Common myeloid progenitor, CD34-positive (primary cell): ENCODE measurements around the gene TUBGCP2. TPM values are rescaled to one million over a fixed set of nuclear protein-coding genes. Genes with fewer than 3 reads are reported as not detected.

Source experiments
- CTCF ChIA-PET: fragments of 350-600 bp; sonication (Branson Sonifier 250); formaldehyde crosslinking; loops from one replicate; lab custom pipeline; 2021; ENCODE audit warnings: antibody characterized with exemption; lab: Charles Lee
- POLR2A ChIA-PET: fragments of 350-600 bp; sonication (Branson Sonifier 250); formaldehyde crosslinking; loops from one replicate; lab custom pipeline; 2021; ENCODE audit warnings: antibody characterized with exemption; lab: Charles Lee
- DNase-seq, 3 donors: peaks; one replicate each; pipeline versions ENCODE4 v3.0.0 to v3.0.0-alpha.2; 2013
- H3K27ac ChIP-seq, 2 experiments: 1 replicate in 1 of 2; 2 replicates in 1 of 2; pipeline ENCODE4 v1.7.0; 2013; ENCODE audit warnings: inconsistent platforms in 2 of 2, low read length in 2 of 2, mild to moderate bottlenecking in 2 of 2, low read depth in 1 of 2, moderate library complexity in 1 of 2; ENCODE audit not compliant: severe bottlenecking in 2 of 2, insufficient read depth in 1 of 2, poor library complexity in 1 of 2
- H3K27me3 ChIP-seq, 5 experiments: replicated peaks in 2 of 5; 1 replicate in 3 of 5; 2 replicates in 2 of 5; pipeline versions ENCODE4 v1.6.1 to v1.7.0; 2013; ENCODE audit warnings: low read length in 4 of 5, mild to moderate bottlenecking in 2 of 5, moderate library complexity in 2 of 5, inconsistent platforms in 1 of 5; ENCODE audit not compliant: insufficient read depth in 5 of 5, control insufficient read depth in 4 of 5
- H3K36me3 ChIP-seq, 4 experiments: 1 replicate in 2 of 4; 2 replicates in 2 of 4; pipeline versions ENCODE4 v1.6.1 to v1.7.0; 2013; ENCODE audit warnings: low read length in 3 of 4, control low read depth in 1 of 4, mild to moderate bottlenecking in 1 of 4; ENCODE audit not compliant: control insufficient read depth in 4 of 4, insufficient read depth in 4 of 4
- H3K4me1 ChIP-seq, 4 experiments: 1 replicate in 3 of 4; 2 replicates in 1 of 4; pipeline versions ENCODE4 v1.6.1 to v1.7.1; 2013; ENCODE audit warnings: low read length in 3 of 4, mild to moderate bottlenecking in 3 of 4, control low read depth in 1 of 4, inconsistent platforms in 1 of 4, moderate library complexity in 1 of 4; ENCODE audit not compliant: control insufficient read depth in 4 of 4, insufficient read depth in 4 of 4; ENCODE audit errors: control extremely low read depth in 1 of 4
- H3K4me3 ChIP-seq, 7 experiments: 1 replicate in 4 of 7; 2 replicates in 3 of 7; pipeline versions ENCODE4 v1.5.1 to v1.7.0; 2013; ENCODE audit warnings: mild to moderate bottlenecking in 7 of 7, low read length in 6 of 7, moderate library complexity in 6 of 7, inconsistent platforms in 2 of 7, low read depth in 2 of 7, control low read depth in 1 of 7; ENCODE audit not compliant: insufficient read depth in 4 of 7, control insufficient read depth in 1 of 7; ENCODE audit errors: extremely low read depth in 1 of 7
- H3K9me3 ChIP-seq, 5 experiments: 1 replicate in 4 of 5; 2 replicates in 1 of 5; pipeline versions ENCODE4 v1.6.1 to v1.7.1; 2013; ENCODE audit warnings: low read length in 4 of 5, mild to moderate bottlenecking in 2 of 5, inconsistent platforms in 1 of 5, low read depth in 1 of 5, moderate library complexity in 1 of 5; ENCODE audit not compliant: control insufficient read depth in 4 of 5, insufficient read depth in 2 of 5; ENCODE audit errors: control extremely low read depth in 1 of 5
- WGBS: methylation state at CpG from one replicate; pipeline ENCODE4 v1.1.5; 2013; ENCODE audit not compliant: insufficient coverage; 5-methylcytosine and 5-hydroxymethylcytosine counted together
- polyA plus RNA-seq: library from polyadenylated mRNA; unstranded; fragments of 120-200 nt; gene quantifications from one replicate; pipeline ENCODE4 v1.2.1, GENCODE V29; 2013

The TUBGCP2 gene, protein sequence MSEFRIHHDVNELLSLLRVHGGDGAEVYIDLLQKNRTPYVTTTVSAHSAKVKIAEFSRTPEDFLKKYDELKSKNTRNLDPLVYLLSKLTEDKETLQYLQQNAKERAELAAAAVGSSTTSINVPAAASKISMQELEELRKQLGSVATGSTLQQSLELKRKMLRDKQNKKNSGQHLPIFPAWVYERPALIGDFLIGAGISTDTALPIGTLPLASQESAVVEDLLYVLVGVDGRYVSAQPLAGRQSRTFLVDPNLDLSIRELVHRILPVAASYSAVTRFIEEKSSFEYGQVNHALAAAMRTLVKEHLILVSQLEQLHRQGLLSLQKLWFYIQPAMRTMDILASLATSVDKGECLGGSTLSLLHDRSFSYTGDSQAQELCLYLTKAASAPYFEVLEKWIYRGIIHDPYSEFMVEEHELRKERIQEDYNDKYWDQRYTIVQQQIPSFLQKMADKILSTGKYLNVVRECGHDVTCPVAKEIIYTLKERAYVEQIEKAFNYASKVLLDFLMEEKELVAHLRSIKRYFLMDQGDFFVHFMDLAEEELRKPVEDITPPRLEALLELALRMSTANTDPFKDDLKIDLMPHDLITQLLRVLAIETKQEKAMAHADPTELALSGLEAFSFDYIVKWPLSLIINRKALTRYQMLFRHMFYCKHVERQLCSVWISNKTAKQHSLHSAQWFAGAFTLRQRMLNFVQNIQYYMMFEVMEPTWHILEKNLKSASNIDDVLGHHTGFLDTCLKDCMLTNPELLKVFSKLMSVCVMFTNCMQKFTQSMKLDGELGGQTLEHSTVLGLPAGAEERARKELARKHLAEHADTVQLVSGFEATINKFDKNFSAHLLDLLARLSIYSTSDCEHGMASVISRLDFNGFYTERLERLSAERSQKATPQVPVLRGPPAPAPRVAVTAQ
- polyA plus RNA-seq = 44.4 TPM

DNA sequence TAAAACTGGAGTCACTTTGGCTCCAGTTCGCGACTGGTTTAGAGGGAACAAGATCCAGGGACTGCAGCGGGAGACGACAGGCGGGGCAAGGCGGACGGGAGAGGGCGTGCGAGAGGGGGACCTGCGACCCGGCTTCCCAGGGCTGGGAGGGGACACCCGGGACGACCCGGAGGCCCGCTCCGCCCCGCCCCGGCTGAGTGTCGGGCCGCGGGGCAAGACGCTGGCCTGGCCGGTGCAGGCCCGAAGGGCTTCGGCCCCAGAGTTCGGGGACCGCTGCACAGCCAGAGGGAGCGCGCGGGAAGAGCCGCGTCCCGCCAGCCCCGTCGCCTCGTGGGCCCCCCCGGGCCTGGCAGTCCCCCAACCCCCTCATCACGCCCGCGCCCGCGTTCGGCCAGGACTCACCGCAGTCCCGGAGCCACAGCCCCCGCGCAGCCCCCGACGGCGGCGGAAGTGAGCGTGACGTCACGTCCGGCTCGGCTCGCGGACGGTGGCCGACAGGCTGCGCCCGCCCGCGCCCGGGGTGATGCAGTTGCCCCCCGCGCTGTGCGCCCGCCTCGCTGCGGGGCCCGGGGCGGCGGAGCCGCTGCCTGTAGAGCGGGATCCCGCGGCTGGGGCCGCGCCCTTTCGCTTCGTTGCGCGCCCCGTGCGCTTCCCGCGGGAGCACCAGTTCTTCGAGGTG, at the start of gene TUBGCP2, which contains the start of gene ZNF511:
TUBGCP2 (minus strand) TSS at position 452 of the 679 bp plus-strand sequence. CDS start 5,931 bp downstream, outside the sequence.
ZNF511 (plus strand) TSS at position 494 of the 679 bp plus-strand sequence; CDS start at position 524, 30 bp downstream.
- peak within 1 kb of the TSS; percentile 91 to 96 for H3K27ac ChIP-seq
- peaks cover 0 to 36% (median 26%) of the 10 kb centered on the region in 4 experiments for H3K36me3 ChIP-seq
- peak; percentile 89 to 94 (median 94) for DNase-seq
- H3K27me3 ChIP-seq = no peaks in the 10 kb centered on the region
- H3K4me1 ChIP-seq = peaks cover 0 to 23% (median 19%) of the 10 kb centered on the region in 4 experiments
- H3K4me3 ChIP-seq = peak within 1 kb of the TSS; percentile 81 to 96 (median 89)
- ChIA-PET POLR2A (interaction anchor here (0.8 to 2.7 kb wide), 4 partner anchors 30 to 69 kb away, joined by 3 to 11 read pairs (median 5); partner anchors contain the start of gene ADAM8), CTCF (interaction anchor here (0.7 to 3.3 kb wide), 11 partner anchors 7 to 51 kb away, joined by 3 to 46 read pairs (median 6); partner anchors contain the start of gene ADAM8)
- 0% methylated on average over 55 of the region's 89 CpGs for WGBS
- H3K9me3 ChIP-seq = no peaks in the 10 kb centered on the region

- peak; percentile 72 to 87 (median 83) for DNase-seq
These were observed 48.9 kb upstream of the TUBGCP2 start, which contains the start of gene FUOM for GRCh38 chr10:133357285-133358161. TSS of gene FUOM (minus strand) at chr10:133358019. CDS start at chr10:133358007, 12 bp downstream.

GRCh38 chr10:133356549-133357284, 48.0 kb upstream of the TUBGCP2 start:
- 43% methylated on average over 20 of the region's 27 CpGs for WGBS
- Histone ChIP-seq H3K27ac (no peak overlapping the region), H3K4me3 (peak overlapping the region; percentile 39 to 74 (median 67)), H3K36me3 (no peaks in the 10 kb centered on the region), H3K4me1 (peaks cover 0 to 14% (median 12%) of the 10 kb centered on the region in 4 experiments), H3K9me3 (no peaks in the 10 kb centered on the region), H3K27me3 (no peaks in the 10 kb centered on the region)
- ChIA-PET CTCF (interaction anchor here (0.7 to 1.8 kb wide), 5 partner anchors 12 to 41 kb away, joined by 3 to 4 read pairs (median 3); no protein-coding TSS in a partner anchor), POLR2A (interaction anchor here (1.0 kb wide), 1 partner anchor 20 kb away, joined by 6 read pairs; the partner anchor contains the start of gene CALY)
- no peak for DNase-seq

More at GRCh38 chr10:133357285-133358161, 48.9 kb upstream of the TUBGCP2 start, which contains the start of gene FUOM:
- H3K9me3 ChIP-seq = no peaks in the 10 kb centered on the region
- ChIA-PET POLR2A (interaction anchor here (1.0 kb wide), 1 partner anchor 21 kb away, joined by 6 read pairs; the partner anchor contains the start of gene CALY), CTCF (interaction anchor here (1.2 to 1.8 kb wide), 4 partner anchors 13 to 28 kb away, joined by 3 to 4 read pairs (median 4); no protein-coding TSS in a partner anchor)
- under 1% methylated on average over 56 of the region's 83 CpGs for WGBS
- H3K27ac ChIP-seq = no peak within 1 kb of the TSS
- H3K4me1 ChIP-seq = peaks cover 0 to 14% (median 12%) of the 10 kb centered on the region in 4 experiments
- H3K36me3 ChIP-seq = peaks cover 0 to 7% (median 3%) of the 10 kb centered on the region in 4 experiments
- H3K27me3 ChIP-seq = no peaks in the 10 kb centered on the region
- peak within 1 kb of the TSS; percentile 39 to 74 (median 67) for H3K4me3 ChIP-seq

- Histone ChIP-seq H3K27me3 (peaks cover 0 to 2% (median 0%) of the 10 kb centered on the region in 5 experiments), H3K27ac (no peak overlapping the region), H3K4me3 (no peak overlapping the region), H3K4me1 (peaks cover 0 to 14% (median 12%) of the 10 kb centered on the region in 4 experiments), H3K9me3 (no peaks in the 10 kb centered on the region), H3K36me3 (no peaks in the 10 kb centered on the region)
- DNase-seq = no peak
- ChIA-PET POLR2A (no interaction called here), CTCF (interaction anchor here (0.7 to 1.8 kb wide), 4 partner anchors 21 to 40 kb away, joined by 3 to 4 read pairs (median 4); no protein-coding TSS in a partner anchor)
- WGBS = 100% methylated on average over 1 of the region's 3 CpGs
These were observed 47.3 kb upstream of the TUBGCP2 start for GRCh38 chr10:133355991-133356390.

- peaks cover 0 to 14% (median 12%) of the 10 kb centered on the region in 4 experiments for H3K4me1 ChIP-seq
- POLR2A ChIA-PET = no interaction called here
These were observed 46.6 kb upstream of the TUBGCP2 start for GRCh38 chr10:133355266-133355665.

More at GRCh38 chr10:133355266-133355665, 46.6 kb upstream of the TUBGCP2 start:
- H3K27me3 ChIP-seq = peaks cover 0 to 7% (median 2%) of the 10 kb centered on the region in 5 experiments
- H3K27ac ChIP-seq = no peak overlapping the region
- no peak for DNase-seq
- CTCF ChIA-PET = interaction anchor here (0.8 to 1.8 kb wide), 4 partner anchors 10 to 68 kb away, joined by 3 to 4 read pairs (median 3); no protein-coding TSS in a partner anchor
- WGBS = 93% methylated on average over 6 of the region's 6 CpGs
- no peak overlapping the region for H3K4me3 ChIP-seq
- no peaks in the 10 kb centered on the region for H3K36me3 ChIP-seq
- no peaks in the 10 kb centered on the region for H3K9me3 ChIP-seq
